Melanocyte of skin (primary cell): ENCODE results near the gene HEBP2. TPM values are rescaled to one million over a fixed set of nuclear protein-coding genes. Genes with fewer than 3 reads are reported as not detected.

ENCODE experiments used
- small RNA-seq, 2 donors: library from RNA; depleted of rRNA; stranded (forward); fragments of <200 nt; gene quantifications; one replicate each; pipeline ENCODE3, GENCODE V24; 2012
- total RNA-seq, 2 donors: library from RNA; depleted of rRNA; stranded (reverse); fragments of >200 nt; gene quantifications; 2 replicates each; pipeline ENCODE4 v1.2.3, GENCODE V29; 2012

HEBP2 gene
- 1 to 10 TPM; 6.7 to 7.2 TPM for total RNA-seq

GRCh38 chr6:138403801-138404665 lies at the start of gene HEBP2:
HEBP2 (plus strand) TSS chr6:138404223; CDS start chr6:138404496, 273 bp downstream.

GRCh38 chr6:138377844-138378243 lies 26.2 kb upstream of the HEBP2 start, which contains the start of gene SMIM28:
SMIM28 (plus strand) TSS chr6:138377905; CDS start chr6:138378073, 168 bp downstream.

Small RNAs within 50 kb of the gene (small RNA-seq; reads per million reads assigned to genes)
- 0 reads per million in 2 donors for gene AL031003.1
- gene AL391669.1 = 0 reads per million in 2 donors
- gene MIR3145 = 3.8 to 4.7 reads per million in 2 donors

Other genes with a start within 250 kb of the HEBP2 start
- 1 to 10 TPM; 1.3 to 1.4 TPM for gene ARFGEF3, start 242.3 kb upstream of the HEBP2 start, total RNA-seq
- not detected for gene PBOV1, start 185.7 kb upstream of the HEBP2 start, total RNA-seq
- gene SMIM28, start 26.3 kb upstream of the HEBP2 start, total RNA-seq = not detected
- gene NHSL1, start 95.3 kb downstream of the HEBP2 start, total RNA-seq = 100 to 1,000 TPM in 1 of 2 donors, 10 to 100 TPM in 1; 97.4 to 187 TPM